Posterior vena cava (tissue), 2 donors: ENCODE data around the gene TSC1. TPM values are rescaled to one million over a fixed set of nuclear protein-coding genes. Genes with fewer than 3 reads are reported as not detected.
A peak's percentile ranks its signal among the peaks of the same experiment; 100 is the strongest.

ENCODE experiments used
- DNase-seq: peaks from one replicate; pipeline ENCODE4 v3.0.0-alpha.2; 2020; ENCODE audit warnings: low spot score
- intact Hi-C, 2 donors: fragments of 100-400 bp; cut with DNase I; formaldehyde crosslinking; loops; one replicate each; pipeline versions ENCODE4 v1.14.1 to v1.14.2; 2022 to 2023
- total RNA-seq, 2 donors: library from RNA; stranded (reverse); fragmentation: NEBNext Ultra II Directional; extraction: Animal tissue kit (Norgen Biotek cat#: 25700); gene quantifications; one replicate each; pipeline ENCODE4 v1.2.1, GENCODE V29; 2021
- donor health status: DM: yes; HTN: yes; CAD: no.
- donor health status: DM: yes; HTN: yes; CAD: no.

The TSC1 gene
- total RNA-seq, 2 donors from 2014 or later = 32.5 to 33.5 TPM

- DNase-seq = peak; percentile 89
- intact Hi-C loops = no loop called here
Observed at GRCh38 chr9:132901858-132902831, 42.3 kb downstream of the TSC1 start.

- intact Hi-C loops = loop anchor here in 1 of 2 donors (10.0 kb wide), 1 partner anchor 63 kb away; no protein-coding TSS in a partner anchor
- no peak for DNase-seq
Observed at GRCh38 chr9:132898051-132898450, 46.4 kb downstream of the TSC1 start.

GRCh38 chr9:132896906-132897305 is 47.5 kb downstream of the TSC1 start:
- intact Hi-C loops = loop anchor here in 1 of 2 donors (10.0 kb wide), 1 partner anchor 62 kb away; no protein-coding TSS in a partner anchor
- DNase-seq = no peak

GRCh38 chr9:132896264-132896663 is 48.2 kb downstream of the TSC1 start:
- DNase-seq = no peak
- intact Hi-C loops = loop anchor here in 1 of 2 donors (10.0 kb wide), 1 partner anchor 61 kb away; no protein-coding TSS in a partner anchor

GRCh38 chr9:132894862-132895835 is 49.3 kb downstream of the TSC1 start:
- intact Hi-C loops = loop anchor here in 1 of 2 donors (10.0 kb wide), 1 partner anchor 60 kb away; no protein-coding TSS in a partner anchor
- DNase-seq = no peak

- DNase-seq = no peak
- intact Hi-C loops = loop anchor here in 1 of 2 donors (10.0 kb wide), 1 partner anchor 60 kb away; no protein-coding TSS in a partner anchor
Observed at GRCh38 chr9:132894346-132894745, 50.1 kb downstream of the TSC1 start.

- no peak for DNase-seq
- intact Hi-C loops = loop anchor here in 1 of 2 donors (10.0 kb wide), 1 partner anchor 58 kb away; no protein-coding TSS in a partner anchor
Observed at GRCh38 chr9:132892400-132892799, 52.0 kb downstream of the TSC1 start.

GRCh38 chr9:132888151-132888550 is 56.3 kb downstream of the TSC1 start:
- intact Hi-C loops = no loop called here
- no peak for DNase-seq

GRCh38 chr9:132887181-132888120 is 57.0 kb downstream of the TSC1 start:
- intact Hi-C loops = no loop called here
- peak; percentile 80 for DNase-seq

- intact Hi-C loops = no loop called here
- DNase-seq = no peak
Observed at GRCh38 chr9:132886334-132886725, 58.1 kb downstream of the TSC1 start.

- intact Hi-C loops = no loop called here
- peak; percentile 57 for DNase-seq
Observed at GRCh38 chr9:132885720-132886333, 58.6 kb downstream of the TSC1 start.

- intact Hi-C loops = no loop called here
- DNase-seq = peak; percentile 25
Observed at GRCh38 chr9:132883349-132884294, 60.8 kb downstream of the TSC1 start.

- intact Hi-C loops = no loop called here
- no peak for DNase-seq
Observed at GRCh38 chr9:132882616-132883015, 61.8 kb downstream of the TSC1 start.

GRCh38 chr9:132881826-132882225 is 62.6 kb downstream of the TSC1 start:
- DNase-seq = no peak
- intact Hi-C loops = no loop called here

GRCh38 chr9:132880324-132880661 is 64.1 kb downstream of the TSC1 start:
- DNase-seq = no peak
- intact Hi-C loops = no loop called here

- intact Hi-C loops = no loop called here
- DNase-seq = no peak
Observed at GRCh38 chr9:132879457-132880323, 64.7 kb downstream of the TSC1 start.
